Panc1 (cell line): Measurements from ENCODE around the gene NBPF20.
"Not testable (repeated sequence)": the region's sequence is repeated elsewhere in the genome, so short reads cannot be mapped to it uniquely, and the experiment has no call there.

Experiments used
- CTCF ChIP-seq: fragments of 450-650 bp; IDR thresholded peaks from 2 replicates; pipeline ENCODE4 v1.5.1; 2017; ENCODE audit warnings: mild to moderate bottlenecking
- POLR2AphosphoS5 ChIP-seq: IDR thresholded peaks from 2 replicates; pipeline ENCODE4 v1.6.1; 2012; ENCODE audit warnings: mild to moderate bottlenecking, low read depth, low read length, moderate library complexity
- REST ChIP-seq, 2 experiments: IDR thresholded peaks; 2 replicates each; pipeline ENCODE4 v1.6.1; 2011 to 2012; ENCODE audit warnings: low read depth in 2 of 2, control low read depth in 1 of 2, low read length in 1 of 2, mild to moderate bottlenecking in 1 of 2, moderate library complexity in 1 of 2; ENCODE audit not compliant: insufficient read depth in 1 of 2
- SIN3A ChIP-seq: IDR thresholded peaks from 2 replicates; pipeline ENCODE4 v1.6.1; 2012; ENCODE audit warnings: low read depth, mild to moderate bottlenecking, low read length, moderate library complexity, borderline replicate concordance; ENCODE audit not compliant: insufficient read depth
- TCF7L2 ChIP-seq: IDR thresholded peaks from 2 replicates; pipeline ENCODE4 v1.6.1; 2011; ENCODE audit warnings: mild to moderate bottlenecking, low read depth, low read length, inconsistent platforms

DNA sequence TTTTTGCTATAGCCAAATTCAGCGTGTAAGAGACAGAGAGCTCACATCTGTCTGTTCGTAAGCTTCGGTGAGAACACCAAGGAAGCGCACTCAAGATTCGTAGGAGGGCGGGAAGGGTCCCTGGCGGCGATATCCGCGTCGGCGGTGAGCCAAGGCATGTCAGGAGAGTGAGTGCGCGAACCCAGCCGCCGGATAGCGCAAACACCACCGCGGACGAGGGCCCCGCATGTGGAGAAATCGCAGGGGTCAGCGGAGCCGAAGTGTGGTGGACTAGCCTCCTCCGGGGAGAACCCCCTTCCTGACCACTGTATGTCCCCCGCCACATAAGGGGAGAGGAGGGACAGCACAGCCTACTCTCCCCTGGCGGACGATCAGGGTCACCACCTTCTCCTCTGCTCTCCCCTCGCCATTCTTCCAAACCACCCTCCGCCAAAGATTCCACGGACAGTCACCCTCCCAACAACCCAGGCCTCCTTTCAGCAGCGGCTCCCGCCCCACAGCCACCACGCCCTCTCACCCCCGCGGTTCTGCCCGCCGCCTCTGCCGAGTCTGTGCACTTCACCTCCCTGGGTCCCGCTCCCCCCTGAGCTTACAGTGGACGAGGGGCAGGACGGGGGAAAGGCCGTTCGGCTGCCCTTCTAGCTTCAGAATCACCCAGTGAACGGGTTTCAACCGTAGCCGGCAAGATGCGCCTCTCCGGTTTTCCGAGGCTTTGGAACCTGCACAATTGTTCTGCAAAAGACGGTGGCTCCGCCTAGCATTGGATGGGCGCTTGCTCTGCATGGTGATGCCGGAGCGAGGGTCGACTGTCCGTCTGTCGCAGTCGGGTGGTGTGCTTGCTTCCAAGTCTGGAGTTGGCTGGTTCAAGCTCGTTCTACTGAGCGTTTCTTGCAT is 6.2 kb upstream of the NBPF20 start:
- not testable (repeated sequence) for TF ChIP-seq CTCF; SIN3A; POLR2AphosphoS5; REST (IDR thresholded peaks at IDR 0.05; ENCODE audit: insufficient read depth in 1 of 2, low read depth in 2 of 2, low read length in 1 of 2); TCF7L2
